Thymus (tissue), 11 donors: ENCODE measurements around the gene AGBL3. TPM values are rescaled to one million over a fixed set of nuclear protein-coding genes. Genes with fewer than 3 reads are reported as not detected.

Experiments
- DNase-seq, 9 donors: peaks; one replicate each; pipeline ENCODE4 v3.0.0-alpha.2; 2013; ENCODE audit warnings: low spot score in 9 of 9, low read depth in 6 of 9, missing footprints in 1 of 9
- H3K27ac ChIP-seq, 2 donors: one replicate each; pipeline ENCODE4 v1.5.1; 2013; ENCODE audit warnings: control low read depth in 1 of 2, low read depth in 1 of 2, low read length in 1 of 2, mild to moderate bottlenecking in 1 of 2, moderate library complexity in 1 of 2
- H3K27me3 ChIP-seq, 2 donors: one replicate each; pipeline ENCODE4 v1.5.1; 2013; ENCODE audit warnings: low read length in 1 of 2; ENCODE audit not compliant: control insufficient read depth in 2 of 2, insufficient read depth in 1 of 2
- H3K36me3 ChIP-seq, 2 donors: one replicate each; pipeline ENCODE4 v1.5.1; 2013; ENCODE audit warnings: low read length in 1 of 2, mild to moderate bottlenecking in 1 of 2, moderate library complexity in 1 of 2; ENCODE audit not compliant: control insufficient read depth in 2 of 2, insufficient read depth in 2 of 2
- H3K4me1 ChIP-seq, 2 donors: one replicate each; pipeline ENCODE4 v1.5.1; 2013; ENCODE audit warnings: low read length in 2 of 2; ENCODE audit not compliant: control insufficient read depth in 2 of 2, insufficient read depth in 2 of 2
- H3K4me3 ChIP-seq, 2 donors: one replicate each; pipeline ENCODE4 v1.5.1; 2013; ENCODE audit warnings: low read length in 2 of 2, control low read depth in 1 of 2, mild to moderate bottlenecking in 1 of 2
- H3K9me3 ChIP-seq, 2 donors: one replicate each; pipeline ENCODE4 v1.5.1; 2013; ENCODE audit warnings: low read length in 1 of 2, mild to moderate bottlenecking in 1 of 2; ENCODE audit not compliant: control insufficient read depth in 2 of 2, insufficient read depth in 1 of 2
- WGBS: extraction: QIAGEN DNeasy Blood & Tissue Kit; methylation state at CpG from one replicate; pipeline ENCODE4 v1.1.7; 2013; 5-methylcytosine and 5-hydroxymethylcytosine counted together
- polyA plus RNA-seq: library from polyadenylated mRNA; stranded (reverse); fragments of 200-250 nt; gene quantifications from one replicate; pipeline ENCODE4 v1.2.3, GENCODE V29; 2013
- total RNA-seq: library from RNA; stranded (reverse); fragments of 120-200 nt; gene quantifications from one replicate; pipeline ENCODE4 v1.2.4, GENCODE V29; 2013
- donor health status: healthy.

AGBL3 gene
- total and polyA plus RNA-seq, 2 donors = 1.9 TPM

DNA sequence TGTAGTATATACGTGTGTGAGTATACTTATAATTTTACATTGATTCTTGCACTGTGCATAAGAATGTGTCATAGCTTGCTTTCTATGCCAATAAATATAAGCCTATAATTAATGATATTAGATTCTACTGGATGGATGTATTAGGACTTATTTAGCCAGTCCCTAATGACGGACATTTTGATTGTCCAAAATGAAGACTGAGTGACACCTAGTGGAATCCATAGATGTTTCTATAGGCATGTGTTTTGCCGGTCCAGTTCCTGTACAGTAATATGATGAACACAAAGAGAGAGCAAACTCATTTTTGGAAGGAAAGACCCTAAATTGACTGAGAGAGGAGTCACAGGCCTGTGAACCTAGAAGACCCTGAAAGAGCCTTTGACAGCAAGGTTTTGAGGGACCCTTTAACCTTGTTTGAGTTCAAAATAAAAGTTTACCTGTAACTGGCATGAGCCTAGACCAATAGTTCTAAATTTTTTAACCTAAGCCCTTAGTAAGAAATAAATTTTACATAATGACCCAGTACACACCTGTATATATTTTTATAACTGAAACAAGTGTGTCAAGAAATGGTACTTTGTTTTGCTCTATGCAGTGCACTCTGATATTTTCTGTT is 42.4 kb upstream of the AGBL3 start:
- Histone ChIP-seq H3K36me3 (no peaks in the 10 kb centered on the region), H3K4me3 (no peak overlapping the region), H3K27me3 (no peaks in the 10 kb centered on the region), H3K27ac (no peak overlapping the region), H3K9me3 (no peaks in the 10 kb centered on the region), H3K4me1 (no peaks in the 10 kb centered on the region)
- WGBS = 56% methylated on average over 3 of the region's 3 CpGs
- DNase-seq = no peak

DNA sequence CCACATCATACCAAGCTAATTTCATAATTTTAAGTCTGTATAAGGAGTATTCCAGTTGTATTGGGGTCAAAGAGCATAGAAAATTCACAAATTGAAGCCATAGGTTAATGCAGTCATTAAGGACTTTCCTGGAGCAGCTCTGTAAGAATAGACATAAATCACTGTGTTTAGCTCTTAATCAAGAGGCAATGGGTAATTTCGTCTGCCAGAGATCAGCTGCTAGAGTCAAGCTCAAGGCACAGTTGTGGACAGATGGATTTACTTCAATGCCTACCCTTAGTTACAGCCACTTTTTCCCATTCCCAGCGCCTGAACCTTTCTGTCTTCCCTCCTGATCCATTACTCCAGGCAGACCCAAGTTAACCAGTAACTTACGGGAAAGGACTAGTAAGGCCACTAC is 40.6 kb upstream of the AGBL3 start:
- Histone ChIP-seq H3K36me3 (no peaks in the 10 kb centered on the region), H3K27me3 (no peaks in the 10 kb centered on the region), H3K9me3 (no peaks in the 10 kb centered on the region), H3K4me1 (no peaks in the 10 kb centered on the region), H3K4me3 (no peak overlapping the region), H3K27ac (no peak overlapping the region)
- DNase-seq = no peak
- 97% methylated on average over 3 of the region's 3 CpGs for WGBS

DNA sequence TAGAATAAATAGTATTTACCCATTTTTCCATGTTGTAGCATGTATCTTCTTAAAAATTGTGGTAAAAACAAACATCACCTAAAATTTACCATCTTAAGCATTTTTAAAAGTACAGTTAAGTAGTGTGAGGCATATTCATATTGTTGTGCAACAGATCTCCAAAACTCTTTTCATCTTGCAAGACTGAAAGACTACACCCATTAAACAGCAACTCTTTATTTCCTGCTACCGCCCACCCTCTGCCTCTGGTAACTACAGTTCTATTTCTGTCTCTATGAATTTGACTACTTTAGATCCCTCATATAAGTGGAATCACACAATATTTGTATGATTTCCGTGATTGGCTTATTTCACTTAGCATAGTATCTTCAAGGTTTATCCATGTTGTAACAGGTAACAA is 40.0 kb upstream of the AGBL3 start:
- H3K4me1 ChIP-seq = no peaks in the 10 kb centered on the region
- H3K27ac ChIP-seq = no peak overlapping the region
- H3K36me3 ChIP-seq = no peaks in the 10 kb centered on the region
- DNase-seq = peak in 4 of 9 donors; percentile 2 to 42 (median 6)
- H3K9me3 ChIP-seq = no peaks in the 10 kb centered on the region
- H3K27me3 ChIP-seq = no peaks in the 10 kb centered on the region
- no peak overlapping the region for H3K4me3 ChIP-seq
- 87% methylated on average over 2 of the region's 2 CpGs for WGBS

DNA sequence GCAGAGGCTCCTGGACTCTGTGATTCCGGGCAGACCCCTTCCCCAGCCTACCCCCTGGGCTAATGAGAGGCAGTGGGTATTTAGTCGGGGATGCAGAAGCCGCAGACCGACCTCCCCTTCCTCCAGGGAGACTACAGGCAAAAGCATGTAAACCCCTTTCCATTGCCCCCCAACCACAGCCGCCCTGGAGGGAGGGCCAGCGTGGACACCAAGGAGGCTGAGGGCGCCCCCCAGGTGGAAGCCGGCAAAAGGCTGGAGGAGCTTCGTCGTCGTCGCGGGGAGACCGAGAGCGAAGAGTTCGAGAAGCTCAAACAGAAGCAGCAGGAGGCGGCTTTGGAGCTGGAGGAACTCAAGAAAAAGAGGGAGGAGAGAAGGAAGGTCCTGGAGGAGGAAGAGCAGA is 39.0 kb upstream of the AGBL3 start:
- Histone ChIP-seq H3K36me3 (no peaks in the 10 kb centered on the region), H3K4me1 (no peaks in the 10 kb centered on the region)

GRCh38 chr7:134947831-134948230 is 38.5 kb upstream of the AGBL3 start:
- Histone ChIP-seq H3K4me3 (no peak overlapping the region), H3K4me1 (no peaks in the 10 kb centered on the region), H3K9me3 (no peaks in the 10 kb centered on the region), H3K27me3 (no peaks in the 10 kb centered on the region), H3K36me3 (no peaks in the 10 kb centered on the region), H3K27ac (no peak overlapping the region)
- 96% methylated on average over 1 of the region's 1 CpG for WGBS
- DNase-seq = no peak

More for the DNA sequence above, 39.0 kb upstream of the AGBL3 start:
- Histone ChIP-seq H3K9me3 (no peaks in the 10 kb centered on the region), H3K27ac (no peak overlapping the region), H3K4me3 (no peak overlapping the region), H3K27me3 (no peaks in the 10 kb centered on the region)
- DNase-seq = no peak
- WGBS = 95% methylated on average over 17 of the region's 17 CpGs

GRCh38 chr7:134948246-134948645 is 38.1 kb upstream of the AGBL3 start:
- H3K4me1 ChIP-seq = no peaks in the 10 kb centered on the region
- no peak overlapping the region for H3K27ac ChIP-seq
- H3K27me3 ChIP-seq = no peaks in the 10 kb centered on the region
- H3K9me3 ChIP-seq = no peaks in the 10 kb centered on the region
- H3K4me3 ChIP-seq = no peak overlapping the region
- 94% methylated on average over 4 of the region's 4 CpGs for WGBS
- no peak for DNase-seq
- no peaks in the 10 kb centered on the region for H3K36me3 ChIP-seq

DNA sequence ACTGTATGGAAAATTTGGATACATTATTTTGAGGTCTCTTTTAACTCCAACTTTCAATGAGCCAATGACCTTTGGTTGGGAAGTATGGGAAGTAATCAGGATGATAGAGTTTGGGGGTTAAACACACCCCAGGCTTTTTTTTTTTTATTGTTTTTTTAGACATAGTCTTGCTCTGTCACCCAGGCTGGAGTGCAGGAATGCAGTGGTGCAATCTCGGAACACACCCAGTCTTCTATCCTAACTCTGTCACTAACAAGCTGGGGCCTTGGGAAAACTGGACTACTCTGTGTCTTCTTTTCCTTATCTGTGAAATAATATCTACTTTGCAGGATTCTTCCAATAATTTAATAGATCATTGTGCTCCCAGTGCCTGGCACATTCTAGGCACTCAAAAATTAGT is 37.6 kb upstream of the AGBL3 start:
- H3K4me1 ChIP-seq = no peaks in the 10 kb centered on the region
- WGBS = 96% methylated on average over 1 of the region's 1 CpG
- no peak overlapping the region for H3K4me3 ChIP-seq
- DNase-seq = no peak
- H3K36me3 ChIP-seq = no peaks in the 10 kb centered on the region
- H3K27me3 ChIP-seq = no peaks in the 10 kb centered on the region
- no peaks in the 10 kb centered on the region for H3K9me3 ChIP-seq
- H3K27ac ChIP-seq = no peak overlapping the region

DNA sequence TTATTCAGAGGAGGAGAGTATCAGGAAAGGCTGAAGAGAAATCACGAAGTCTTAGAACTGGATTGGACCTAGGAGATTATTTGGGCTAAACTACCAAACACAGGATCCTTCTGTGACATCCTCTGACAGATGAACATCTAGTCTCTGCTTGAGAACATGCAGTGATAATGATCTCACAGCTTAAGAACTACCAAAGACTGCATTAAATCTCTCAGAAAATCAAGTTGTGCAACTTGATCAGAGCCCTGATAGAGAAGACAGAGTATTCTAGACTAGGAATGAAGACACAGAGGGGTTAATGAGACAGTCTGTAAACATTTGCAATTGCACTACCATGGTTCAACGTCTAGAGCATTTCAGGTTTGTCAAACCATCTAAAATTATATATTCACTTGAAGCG is 37.1 kb upstream of the AGBL3 start:
- Histone ChIP-seq H3K9me3 (no peaks in the 10 kb centered on the region), H3K4me1 (no peaks in the 10 kb centered on the region), H3K36me3 (no peaks in the 10 kb centered on the region), H3K27me3 (no peaks in the 10 kb centered on the region), H3K27ac (no peak overlapping the region), H3K4me3 (no peak overlapping the region)
- no peak for DNase-seq
- 83% methylated on average over 3 of the region's 3 CpGs for WGBS

DNA sequence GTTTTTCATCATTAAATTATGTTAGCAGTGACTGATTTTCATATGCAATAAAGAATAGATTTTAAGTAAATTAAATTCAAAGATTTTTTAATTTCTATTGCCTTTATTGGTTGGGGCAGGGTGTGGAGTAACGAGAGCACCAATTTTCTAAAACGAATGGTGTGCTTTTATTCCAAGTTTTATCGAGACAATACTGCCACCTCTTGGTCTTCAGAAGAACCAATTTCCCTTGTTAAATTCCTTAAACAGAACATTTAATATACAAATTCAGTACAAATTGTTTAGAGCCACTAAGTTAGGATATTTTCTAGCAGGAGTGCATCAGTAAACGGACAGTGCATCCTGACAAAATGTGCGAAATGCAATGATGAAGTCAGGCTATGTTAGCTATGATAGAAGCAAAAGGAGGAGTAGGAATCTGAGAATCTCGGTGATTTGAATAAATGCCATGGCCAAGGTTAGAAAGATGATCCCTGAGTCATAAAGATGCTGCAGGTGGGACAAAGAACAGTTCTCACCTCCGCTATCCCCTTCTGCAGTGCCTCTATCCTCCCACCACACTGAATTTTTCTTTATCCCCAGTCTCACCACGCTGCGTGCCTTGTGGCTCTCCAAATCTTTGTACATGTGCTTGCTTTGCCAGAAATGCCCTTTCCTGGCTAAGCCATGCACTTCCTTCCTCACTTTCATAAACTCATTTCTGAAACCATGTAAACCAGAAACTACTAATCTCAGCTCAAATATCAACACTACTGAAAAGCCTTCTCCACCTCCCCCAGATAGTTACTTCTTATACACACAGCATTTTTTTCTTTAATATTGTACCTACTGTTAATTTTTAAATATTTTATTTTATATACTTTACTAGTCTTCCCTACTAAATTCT is 31.9 kb upstream of the AGBL3 start:
- no peaks in the 10 kb centered on the region for H3K36me3 ChIP-seq
- no peak overlapping the region for H3K4me3 ChIP-seq
- H3K27me3 ChIP-seq = no peaks in the 10 kb centered on the region
- no peak overlapping the region for H3K27ac ChIP-seq
- H3K4me1 ChIP-seq = no peaks in the 10 kb centered on the region
- H3K9me3 ChIP-seq = no peaks in the 10 kb centered on the region
- peak in 3 of 9 donors; percentile 18 to 38 (median 19) for DNase-seq
- 53% methylated on average over 9 of the region's 9 CpGs for WGBS
